SK-N-MC (cell line): ENCODE data around the gene CELF3.
"Not testable (repeated sequence)": the region's sequence is repeated elsewhere in the genome, so short reads cannot be mapped to it uniquely, and the experiment has no call there.

Experiments
- DNase-seq: peaks from one replicate; pipeline ENCODE4 v3.0.0-alpha.2; 2011; ENCODE audit warnings: low read depth, low spot score
- H3K27ac ChIP-seq: fragments of 200-600 bp; sonication (generic); 2 replicates; pipeline ENCODE4 v1.5.1; 2016; ENCODE audit warnings: mixed run types
- H3K36me3 ChIP-seq: fragments of 200-600 bp; sonication (generic); 2 replicates; pipeline ENCODE4 v1.6.1; 2017; ENCODE audit warnings: antibody characterized with exemption, low read length, mixed read lengths; ENCODE audit not compliant: insufficient read depth
- H3K4me3 ChIP-seq: fragments of 200-600 bp; sonication (generic); 2 replicates; pipeline ENCODE4 v1.5.1; 2016
- H3K9ac ChIP-seq: fragments of 200-600 bp; sonication (generic); 2 replicates; pipeline ENCODE4 v1.8.0; 2017; ENCODE audit warnings: mixed run types, mixed read lengths; ENCODE audit not compliant: insufficient read length
- H3K9me3 ChIP-seq: fragments of 200-600 bp; sonication (generic); 2 replicates; pipeline ENCODE4 v1.6.1; 2017; ENCODE audit warnings: low read depth, mild to moderate bottlenecking, antibody characterized with exemption, low read length, moderate library complexity, mixed read lengths
- EZH2 ChIP-seq: fragments of 200-600 bp; sonication (generic); IDR thresholded peaks from one replicate; pipeline ENCODE4 v1.6.1; 2017; ENCODE audit warnings: antibody characterized with exemption
- FOXP2 ChIP-seq: optimal IDR thresholded peaks from 2 replicates; pipeline ENCODE3; 2011; ENCODE audit warnings: mild to moderate bottlenecking, moderate library complexity; ENCODE audit not compliant: insufficient read depth; ENCODE audit errors: extremely low read length, control extremely low read depth
- POLR2AphosphoS5 ChIP-seq: IDR thresholded peaks from 2 replicates; pipeline ENCODE4 v1.6.1; 2012; ENCODE audit warnings: mild to moderate bottlenecking, low read depth, low read length, borderline replicate concordance

Gene CELF3

DNA sequence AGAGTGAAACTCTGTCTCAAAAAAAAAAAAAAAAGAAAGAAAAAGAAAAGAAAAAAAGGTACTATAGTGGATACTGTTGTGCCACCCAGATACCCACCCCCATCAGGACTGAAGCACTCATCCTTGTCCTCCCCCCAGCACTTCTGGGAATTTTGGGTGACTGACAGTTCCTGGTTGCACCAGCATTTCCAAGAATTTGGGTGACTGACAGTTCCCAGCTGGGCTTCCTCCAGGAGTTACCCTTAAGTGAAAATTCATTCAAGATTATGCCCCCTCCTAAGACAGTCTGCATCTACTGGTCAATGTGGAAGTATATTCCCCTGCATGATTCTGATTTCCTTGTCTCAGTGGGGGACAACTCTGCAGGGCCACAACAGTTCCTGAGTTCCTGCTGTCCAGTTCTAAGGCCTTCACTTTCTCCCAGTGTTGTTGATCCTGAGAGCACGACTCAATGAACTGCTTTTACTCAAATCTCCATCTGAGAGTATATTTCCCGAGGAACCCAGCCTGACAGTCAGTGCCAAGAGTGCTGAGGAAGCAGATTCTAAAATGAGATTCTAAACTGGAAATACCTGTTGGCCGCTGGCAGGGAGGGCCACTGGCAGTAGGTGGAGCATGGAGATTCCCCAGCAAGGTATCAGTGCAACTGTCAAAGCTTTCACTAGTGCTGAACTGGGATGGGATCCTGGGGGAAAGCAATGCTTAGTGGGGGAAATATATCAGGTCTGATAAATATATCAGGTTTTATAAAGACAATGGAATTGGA lies 23.2 kb upstream of the CELF3 start:
- no peaks in the 10 kb centered on the region for H3K36me3 ChIP-seq
- TF ChIP-seq FOXP2 (no peak), EZH2 (no peak)
- no peak for DNase-seq
- H3K9me3 ChIP-seq = no peaks in the 10 kb centered on the region; the same call in 1 of the 2 replicates
- H3K27ac ChIP-seq = no peak overlapping the region
- H3K9ac ChIP-seq = no peak overlapping the region
- no peak overlapping the region for H3K4me3 ChIP-seq

DNA sequence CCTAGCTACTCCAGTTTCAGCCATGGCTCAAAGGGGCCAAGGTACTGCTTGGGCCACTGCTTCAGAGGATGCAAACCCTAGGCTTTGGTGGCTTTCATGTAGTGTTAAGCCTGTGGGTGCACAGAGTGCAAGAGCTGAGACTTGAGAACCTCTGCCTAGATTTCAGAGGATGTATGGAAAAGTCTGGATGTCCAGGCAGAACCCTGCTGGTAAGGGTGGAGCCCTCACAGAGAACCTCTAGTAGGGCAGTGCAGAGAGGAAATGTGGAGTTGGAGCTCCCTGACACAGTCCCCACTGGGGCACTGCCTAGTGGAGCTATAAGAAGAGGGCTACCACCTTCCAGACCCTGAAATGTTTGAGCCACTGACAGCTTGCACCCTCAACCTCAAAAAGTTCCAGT lies 20.9 kb upstream of the CELF3 start:
- TF ChIP-seq EZH2 = no peak
- TF ChIP-seq FOXP2 = no peak
- TF ChIP-seq POLR2AphosphoS5 = no peak
- no peak for DNase-seq

DNA sequence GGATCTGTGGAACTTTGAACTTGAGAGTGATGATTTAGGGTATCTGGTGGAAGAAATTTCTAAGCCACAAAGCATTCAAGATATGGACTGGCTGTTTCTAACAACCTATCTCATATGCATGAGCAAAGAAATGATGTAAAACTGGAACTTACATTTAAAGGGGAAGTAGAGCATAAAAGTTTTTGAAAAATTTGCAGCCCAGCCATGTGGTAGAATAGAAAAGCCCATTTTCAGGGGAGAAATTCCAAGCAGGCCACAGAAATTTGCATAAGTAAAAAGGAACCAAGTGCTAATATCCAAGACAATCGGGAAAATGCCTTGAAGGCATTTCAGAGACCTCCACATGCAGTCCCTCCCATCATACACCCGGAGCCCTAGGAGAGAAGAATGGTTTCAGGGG lies 20.4 kb upstream of the CELF3 start:
- Histone ChIP-seq H3K9me3 (no peaks in the 10 kb centered on the region; the same call in 1 of the 2 replicates), H3K4me3 (no peak overlapping the region), H3K27ac (no peak overlapping the region), H3K36me3 (no peaks in the 10 kb centered on the region), H3K9ac (no peak overlapping the region)
- DNase-seq = no peak
- no peak for TF ChIP-seq FOXP2

More for the DNA sequence above, 20.9 kb upstream of the CELF3 start:
- H3K36me3 ChIP-seq = no peaks in the 10 kb centered on the region
- H3K9ac ChIP-seq = no peak overlapping the region
- no peak overlapping the region for H3K4me3 ChIP-seq
- no peak overlapping the region for H3K27ac ChIP-seq
- no peaks in the 10 kb centered on the region; the same call in 1 of the 2 replicates for H3K9me3 ChIP-seq

DNA sequence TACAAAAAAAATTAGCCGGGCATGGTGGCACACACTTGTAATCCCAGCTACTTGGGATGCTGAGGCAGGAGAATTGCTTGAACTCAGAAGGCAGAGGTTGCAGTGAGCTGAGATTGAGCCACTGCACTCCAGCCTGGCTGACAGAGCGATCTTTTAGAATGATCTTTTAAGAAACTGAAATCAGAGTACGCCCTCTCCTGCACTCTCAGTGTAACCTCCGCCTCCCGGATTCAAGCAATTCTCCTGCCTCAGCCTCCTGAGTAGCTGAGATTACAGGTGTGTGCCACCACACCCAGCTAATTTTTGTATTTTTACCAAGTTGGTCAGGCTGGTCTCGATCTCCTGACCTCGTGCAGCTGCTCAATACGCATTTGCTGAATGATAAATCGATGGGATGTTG lies 17.4 kb upstream of the CELF3 start:
- not testable (repeated sequence) for DNase-seq, H3K9me3 ChIP-seq, H3K9ac ChIP-seq, H3K36me3 ChIP-seq, H3K27ac ChIP-seq, H3K4me3 ChIP-seq

DNA sequence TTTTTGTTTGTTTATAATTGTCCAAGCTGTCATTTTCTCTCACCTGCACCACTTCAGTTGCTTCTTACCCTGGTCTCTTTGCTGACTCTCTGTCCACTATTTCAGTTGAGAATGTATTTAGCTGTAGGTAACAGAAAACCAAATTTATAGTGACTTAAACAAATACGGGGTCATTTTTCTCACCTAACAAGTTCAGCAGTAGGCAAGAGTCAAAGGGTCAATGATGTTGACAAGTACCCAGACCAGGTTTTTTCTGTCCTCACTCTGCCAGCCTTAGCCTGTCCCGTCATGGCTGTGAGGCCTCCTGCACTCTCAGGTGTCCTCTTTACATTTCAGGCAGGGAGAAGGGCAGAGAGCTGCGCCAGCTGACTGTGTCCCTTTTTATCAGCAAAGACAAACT lies 16.5 kb upstream of the CELF3 start:
- H3K9me3 ChIP-seq = no peaks in the 10 kb centered on the region; the same call in 1 of the 2 replicates
- H3K9ac ChIP-seq = no peak overlapping the region
- no peaks in the 10 kb centered on the region for H3K36me3 ChIP-seq
- TF ChIP-seq POLR2AphosphoS5 (no peak), EZH2 (no peak), FOXP2 (no peak)
- DNase-seq = no peak
- no peak overlapping the region for H3K27ac ChIP-seq
- H3K4me3 ChIP-seq = no peak overlapping the region

DNA sequence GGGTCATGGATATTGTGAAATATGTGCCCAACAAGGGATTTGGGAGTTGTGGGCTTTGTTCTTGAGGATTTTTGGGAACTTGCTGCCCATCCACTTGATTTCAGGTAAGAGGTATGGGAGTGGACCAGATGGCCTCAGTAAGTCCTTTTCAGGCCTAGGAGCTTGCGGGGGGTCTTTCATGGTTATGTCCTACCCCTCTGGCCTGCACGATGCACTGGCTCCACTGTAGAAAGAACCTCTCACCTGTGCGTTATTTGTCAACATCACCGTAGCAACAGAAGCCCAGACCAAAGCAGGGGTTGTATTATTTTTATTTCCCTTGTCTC lies 13.3 kb upstream of the CELF3 start:
- no peaks in the 10 kb centered on the region for H3K36me3 ChIP-seq
- TF ChIP-seq FOXP2 = no peak
- TF ChIP-seq POLR2AphosphoS5 = no peak
- no peak for TF ChIP-seq EZH2
- H3K9ac ChIP-seq = no peak overlapping the region
- no peak for DNase-seq
- H3K27ac ChIP-seq = no peak overlapping the region
- no peak overlapping the region for H3K4me3 ChIP-seq
- no peaks in the 10 kb centered on the region for H3K9me3 ChIP-seq

DNA sequence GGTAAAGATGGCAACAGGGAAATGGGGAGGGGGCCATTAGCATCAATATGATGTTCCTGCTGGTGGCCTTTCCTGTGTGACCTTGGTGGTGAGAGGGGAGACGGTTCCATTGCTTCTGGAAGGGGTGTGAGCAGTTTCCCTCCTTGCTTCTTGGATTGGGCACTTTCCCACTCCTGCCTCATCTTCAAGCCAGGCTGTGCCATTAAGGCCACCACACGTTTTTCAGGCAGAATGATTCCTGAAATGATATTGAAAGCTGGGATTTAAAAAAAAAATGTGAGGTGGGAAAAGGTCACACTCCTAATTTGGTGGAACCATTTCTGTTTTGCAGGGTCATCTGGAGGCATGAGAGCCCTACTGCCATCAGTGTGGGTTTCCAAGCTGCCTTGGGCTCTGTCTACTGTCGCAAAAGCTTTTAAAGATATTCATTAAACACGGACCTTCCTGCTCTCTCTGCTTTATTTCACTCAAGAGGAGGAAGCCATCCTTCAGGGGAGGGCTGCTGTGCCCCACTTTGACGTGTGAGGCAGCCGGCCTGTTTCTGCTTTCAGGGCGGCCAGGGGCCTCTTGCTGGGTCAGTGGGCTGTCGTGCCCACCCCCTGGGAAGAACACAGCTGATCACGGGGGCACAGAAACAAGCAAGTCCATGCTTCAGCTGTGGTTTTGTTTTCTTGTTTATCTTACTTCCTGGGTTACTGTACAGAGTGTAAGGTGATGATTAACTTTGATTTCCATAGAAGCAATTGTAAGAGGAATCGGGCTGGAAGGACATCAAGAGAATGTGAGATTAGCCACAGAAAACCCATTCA lies 12.8 kb upstream of the CELF3 start:
- Histone ChIP-seq H3K27ac (no peak overlapping the region), H3K36me3 (no peaks in the 10 kb centered on the region), H3K9me3 (no peaks in the 10 kb centered on the region), H3K9ac (no peak overlapping the region), H3K4me3 (no peak overlapping the region)
- TF ChIP-seq POLR2AphosphoS5 (no peak), EZH2 (no peak), FOXP2 (no peak)
- DNase-seq = no peak

DNA sequence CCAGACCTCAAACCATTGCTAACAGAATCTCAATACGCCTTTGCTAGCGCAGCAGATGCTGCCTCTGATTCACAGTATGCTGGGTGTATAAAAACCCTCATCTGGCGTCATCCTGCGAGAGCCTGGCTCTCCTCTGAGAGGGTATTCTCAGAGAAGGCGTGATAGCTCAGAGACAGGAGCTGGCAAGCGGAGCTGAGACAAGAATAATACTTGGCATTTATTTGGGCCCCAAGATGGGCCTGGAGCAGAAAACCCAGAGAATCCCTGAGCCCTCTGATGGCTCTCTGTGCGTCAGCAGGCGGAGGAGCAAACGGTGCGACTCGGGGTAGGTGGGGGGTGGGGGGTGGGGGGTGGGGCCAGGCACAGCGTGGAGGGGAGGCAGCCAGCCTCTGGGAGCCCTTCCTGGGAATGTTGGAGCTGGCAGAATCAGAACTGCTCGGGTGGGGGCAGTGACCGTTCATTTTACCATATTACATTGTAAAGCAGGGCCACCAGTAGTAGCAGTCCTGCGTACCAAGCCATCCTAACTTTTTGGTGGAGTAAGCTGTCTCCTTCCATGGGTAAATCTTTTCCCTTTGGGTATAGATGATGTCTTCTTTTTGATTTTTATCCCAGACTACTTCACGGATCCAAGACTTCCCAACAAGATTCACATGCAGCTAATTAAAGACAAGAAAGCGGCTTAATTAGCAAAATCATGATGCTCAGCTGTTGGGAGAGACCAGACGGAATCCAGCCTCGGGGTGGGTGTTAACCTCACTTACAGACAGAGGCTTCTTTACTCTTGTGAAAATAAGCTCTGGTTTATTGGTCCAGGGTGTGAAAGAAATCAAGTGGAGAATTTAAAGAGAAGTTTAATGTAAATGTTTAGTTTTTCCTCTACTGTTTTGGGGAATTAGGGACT lies 11.8 kb upstream of the CELF3 start:
- Histone ChIP-seq H3K9me3 (no peaks in the 10 kb centered on the region), H3K27ac (no peak overlapping the region), H3K4me3 (no peak overlapping the region), H3K9ac (no peak overlapping the region), H3K36me3 (no peaks in the 10 kb centered on the region)
- no peak for TF ChIP-seq EZH2
- no peak for TF ChIP-seq POLR2AphosphoS5
- no peak for TF ChIP-seq FOXP2
- DNase-seq = no peak
